GM12878 (cell line): Measurements from ENCODE around the gene ABHD2. TPM values are rescaled to one million over a fixed set of nuclear protein-coding genes. Genes with fewer than 3 reads are reported as not detected.

Experiments
- ATAC-seq: fragments of 200-7000 bp; cut with Tn5 transposase; 3 replicates; pipeline ENCODE4 v1.9.1; 2020; ENCODE audit warnings: mild to moderate bottlenecking, moderate library complexity
- BruUV-seq: library from RNA; stranded (reverse); fragments of 400-500 nt; replicated peaks from 2 replicates; lab custom pipeline; 2021; lab: Mats Ljungman, UMichigan
- CTCF ChIA-PET: fragments of 300-600 bp; sonication (Branson Sonifier 250); formaldehyde crosslinking; extraction: SDS; loops from one replicate; lab custom pipeline; 2021; ENCODE audit warnings: inconsistent platforms; lab: Yijun Ruan, JAX
- POLR2A ChIA-PET: fragments of 350-600 bp; formaldehyde crosslinking; extraction: SDS; loops from one replicate; lab custom pipeline; 2021; ENCODE audit warnings: inconsistent platforms; lab: Charles Lee
- RAD21 ChIA-PET: fragments of 300-600 bp; sonication (Branson Sonifier 250); formaldehyde crosslinking; loops from one replicate; lab custom pipeline; 2023; ENCODE audit warnings: antibody characterized with exemption; ENCODE audit not compliant: unreplicated experiment; lab: Charles Lee
- SMC1A ChIA-PET: fragments of 300-600 bp; sonication (Branson Sonifier 250); formaldehyde crosslinking; loops from one replicate; lab custom pipeline; 2023; ENCODE audit not compliant: unreplicated experiment, uncharacterized antibody; lab: Charles Lee
- DNase-seq: peaks from one replicate; pipeline ENCODE4 v3.0.0-alpha.2; 2011; ENCODE audit warnings: low read depth, low spot score
- FAIRE-seq: peaks from 3 replicates; lab custom pipeline; 2011; peaks lifted over from hg19 to GRCh38; lab: Jason Lieb, UNC
- H2AFZ ChIP-seq: 2 replicates; pipeline ENCODE4 v1.6.0; 2011; ENCODE audit warnings: low read depth, low read length, control low read depth; ENCODE audit not compliant: control insufficient read depth
- H3K27ac ChIP-seq: 2 replicates; pipeline ENCODE4 v1.5.1; 2011; ENCODE audit warnings: control low read depth; ENCODE audit not compliant: control insufficient read depth, insufficient read depth
- H3K27me3 ChIP-seq, 2 experiments: replicated peaks in 1 of 2; 2 replicates each; pipeline versions ENCODE4 v1.6.0 to v1.6.1; 2011; ENCODE audit warnings: low read length in 1 of 2; ENCODE audit not compliant: control insufficient read depth in 2 of 2, insufficient read depth in 2 of 2
- H3K36me3 ChIP-seq, 2 experiments: 2 replicates each; pipeline ENCODE4 v1.5.1; 2011; ENCODE audit warnings: low read length in 1 of 2; ENCODE audit not compliant: control insufficient read depth in 2 of 2, insufficient read depth in 2 of 2
- H3K4me1 ChIP-seq: 2 replicates; pipeline ENCODE4 v1.6.1; 2011; ENCODE audit warnings: mild to moderate bottlenecking, low read length, moderate library complexity, mixed read lengths; ENCODE audit not compliant: control insufficient read depth, insufficient read depth
- H3K4me2 ChIP-seq: 2 replicates; pipeline ENCODE4 v1.6.0; 2011; ENCODE audit warnings: control low read depth; ENCODE audit not compliant: control insufficient read depth, insufficient read depth
- H3K4me3 ChIP-seq: fragments of 200-600 bp; sonication (generic); 2 replicates; pipeline ENCODE4 v1.5.1; 2016
- H3K79me2 ChIP-seq: 2 replicates; pipeline ENCODE4 v1.6.0; 2011; ENCODE audit warnings: low read length; ENCODE audit not compliant: control insufficient read depth, insufficient read depth
- H3K9ac ChIP-seq: 2 replicates; pipeline ENCODE4 v1.8.0; 2011; ENCODE audit warnings: low read length, control low read depth, mixed read lengths; ENCODE audit not compliant: control insufficient read depth, insufficient read depth
- H3K9me3 ChIP-seq: replicated peaks from 3 replicates; pipeline ENCODE4 v1.5.1; 2011; ENCODE audit warnings: mild to moderate bottlenecking, low read length; ENCODE audit not compliant: control insufficient read depth, insufficient read depth
- H4K20me1 ChIP-seq: 2 replicates; pipeline ENCODE4 v1.6.0; 2011; ENCODE audit not compliant: control insufficient read depth, insufficient read depth
- ATF2 ChIP-seq: IDR thresholded peaks from 2 replicates; pipeline ENCODE4 v1.6.1; 2012; ENCODE audit warnings: low read length, inconsistent platforms
- EP300 ChIP-seq, 2 experiments: fragments of 150-350 bp in 1 of 2; IDR thresholded peaks; 2 replicates each; pipeline ENCODE4 v1.6.1; 2011 to 2012; ENCODE audit warnings: low read depth in 2 of 2, low read length in 2 of 2, borderline replicate concordance in 1 of 2, improper control_type of control experiment in 1 of 2, inconsistent platforms in 1 of 2; ENCODE audit not compliant: control insufficient read depth in 1 of 2
- EZH2 ChIP-seq: IDR thresholded peaks from 2 replicates; pipeline ENCODE4 v1.6.1; 2012; ENCODE audit warnings: low read depth, mild to moderate bottlenecking, control low read depth, inconsistent platforms, low read length, borderline replicate concordance; ENCODE audit not compliant: control insufficient read depth
- GABPA ChIP-seq: IDR thresholded peaks from 2 replicates; pipeline ENCODE4 v1.6.1; 2014; ENCODE audit warnings: antibody characterized with exemption, low read depth, mild to moderate bottlenecking, inconsistent platforms
- NBN ChIP-seq: fragments of 450-650 bp; IDR thresholded peaks from 2 replicates; pipeline ENCODE4 v1.6.1; 2016
- NR2C2 ChIP-seq: IDR thresholded peaks from 2 replicates; pipeline ENCODE4 v1.6.1; 2011; ENCODE audit warnings: borderline replicate concordance, low read depth; ENCODE audit not compliant: control insufficient read depth, insufficient read length
- SKIL ChIP-seq: fragments of 450-650 bp; IDR thresholded peaks from 2 replicates; pipeline ENCODE4 v1.6.1; 2017; ENCODE audit warnings: mild to moderate bottlenecking, low read depth, inconsistent platforms; ENCODE audit not compliant: poor library complexity, severe bottlenecking
- SMC3 ChIP-seq: IDR thresholded peaks from 2 replicates; pipeline ENCODE4 v1.6.1; 2011; ENCODE audit warnings: low read length, improper control_type of control experiment, borderline replicate concordance
- SP1 ChIP-seq: IDR thresholded peaks from one replicate; pipeline ENCODE4 v1.6.1; 2011; ENCODE audit warnings: low read depth, low read length
- TARDBP ChIP-seq: IDR thresholded peaks from 2 replicates; pipeline ENCODE4 v1.6.1; 2016; ENCODE audit warnings: borderline replicate concordance
- WGBS: methylation state at CpG from one replicate; pipeline ENCODE4 v1.1.6; 2016; ENCODE audit warnings: low lambda C conversion rate; ENCODE audit not compliant: insufficient replicate concordance, insufficient coverage; ENCODE audit errors: missing lambda C conversion rate; 5-methylcytosine and 5-hydroxymethylcytosine counted together
- in situ Hi-C: fragments of 300-500 bp; cut with MboI; formaldehyde crosslinking; loops from 9 replicates; pipeline ENCODE4 v1.14.3; 2018; ENCODE audit warnings: mixed read lengths
- intact Hi-C: fragments of 100-400 bp; cut with micrococcal nuclease; formaldehyde crosslinking; loops from one replicate; pipeline ENCODE4 v1.14.2; 2022; ENCODE audit not compliant: unreplicated experiment
- polyA plus RNA-seq, 11 experiments: library from polyadenylated mRNA; depleted of rRNA in 4 of 11; unstranded in 6 of 11; stranded (reverse) in 5 of 11; fragments of >200 nt; fragmentation: Nextera tagmentation in 4 of 11; fragmentation: Illumina TruSeq in 1 of 11; extraction: Ambion mirVana in 4 of 11; extraction: Trizol in 1 of 11; gene quantifications; 1 replicate in 1 of 11; 2 replicates in 10 of 11; pipeline versions ENCODE4 v1.2.1 to v1.2.3, GENCODE V29; 2011 to 2016; ENCODE audit warnings: inconsistent platforms in 2 of 11, missing spikeins in 2 of 11, low read depth in 1 of 11
- total RNA-seq, 4 experiments: library from RNA; depleted of rRNA in 3 of 4; stranded (reverse); fragments of >200 nt in 3 of 4; fragmentation: Illumina TruSeq in 1 of 4; extraction: Trizol in 1 of 4; gene quantifications; 2 replicates each; pipeline versions ENCODE4 v1.2.1 to v1.2.3, GENCODE V29; 2013 to 2021
- TF ChIP-seq, protein P1 (sequence below): fragments of 450-650 bp; formaldehyde crosslinking; IDR thresholded peaks from 2 replicates; pipeline ENCODE4 v1.4.0; 2020; ENCODE audit warnings: mild to moderate bottlenecking, moderate library complexity
- TF ChIP-seq, protein P2 (sequence below): fragments of 450-650 bp; formaldehyde crosslinking; IDR thresholded peaks from 2 replicates; pipeline ENCODE4 v1.4.0; 2022; ENCODE audit warnings: mild to moderate bottlenecking, moderate library complexity
- TF ChIP-seq, protein P3 (sequence below): IDR thresholded peaks from 2 replicates; pipeline ENCODE4 v1.6.1; 2011; ENCODE audit warnings: low read depth, mild to moderate bottlenecking, low read length, moderate library complexity, borderline replicate concordance; ENCODE audit errors: extremely low read depth

The ABHD2 gene
- total and polyA plus RNA-seq, 10 of the 15 experiments (the other 5 are each of a cell fraction or from before 2014, with no cell fraction given) = 1.2 to 33.6 (median 20.4) TPM

- Histone ChIP-seq H4K20me1 (no peaks in the 10 kb centered on the region), H3K4me2 (no peak overlapping the region)
- no peak for FAIRE-seq
Observed at GRCh38 chr15:89106200-89106599, 17.9 kb downstream of the ABHD2 start.

More at GRCh38 chr15:89106200-89106599, 17.9 kb downstream of the ABHD2 start:
- ChIA-PET POLR2A (no interaction called here), CTCF (no interaction called here), SMC1A (no interaction called here), RAD21 (no interaction called here)
- peaks cover 0 to 3% of the 10 kb centered on the region in 2 experiments; a peak in 2 of 4 replicates for H3K36me3 ChIP-seq
- H3K27ac ChIP-seq = no peak overlapping the region
- BruUV-seq = no TSS peak
- H2AFZ ChIP-seq = no peak overlapping the region
- H3K4me3 ChIP-seq = no peak overlapping the region
- intact Hi-C loops = no loop called here
- in situ Hi-C loops = no loop called here
- H3K4me1 ChIP-seq = peaks cover 5% of the 10 kb centered on the region; the same call in 1 of the 2 replicates
- H3K27me3 ChIP-seq = no peaks in the 10 kb centered on the region
- no peak overlapping the region for H3K9ac ChIP-seq
- no peak for ATAC-seq
- no peak for DNase-seq
- no peaks in the 10 kb centered on the region for H3K9me3 ChIP-seq
- 87% methylated on average over 11 of the region's 11 CpGs for WGBS
- TF ChIP-seq SKIL (no peak), TARDBP (no peak), EZH2 (no peak), ATF2 (no peak), GABPA (no peak), NR2C2 (no peak), SP1 (no peak), SMC3 (no peak), EP300 (IDR thresholded peaks at IDR 0.05; ENCODE audit: borderline replicate concordance in 1 of 2, control insufficient read depth in 1 of 2, low read depth in 2 of 2, low read length in 2 of 2) (no peak), NBN (no peak)
- TF ChIP-seq, protein P1, sequence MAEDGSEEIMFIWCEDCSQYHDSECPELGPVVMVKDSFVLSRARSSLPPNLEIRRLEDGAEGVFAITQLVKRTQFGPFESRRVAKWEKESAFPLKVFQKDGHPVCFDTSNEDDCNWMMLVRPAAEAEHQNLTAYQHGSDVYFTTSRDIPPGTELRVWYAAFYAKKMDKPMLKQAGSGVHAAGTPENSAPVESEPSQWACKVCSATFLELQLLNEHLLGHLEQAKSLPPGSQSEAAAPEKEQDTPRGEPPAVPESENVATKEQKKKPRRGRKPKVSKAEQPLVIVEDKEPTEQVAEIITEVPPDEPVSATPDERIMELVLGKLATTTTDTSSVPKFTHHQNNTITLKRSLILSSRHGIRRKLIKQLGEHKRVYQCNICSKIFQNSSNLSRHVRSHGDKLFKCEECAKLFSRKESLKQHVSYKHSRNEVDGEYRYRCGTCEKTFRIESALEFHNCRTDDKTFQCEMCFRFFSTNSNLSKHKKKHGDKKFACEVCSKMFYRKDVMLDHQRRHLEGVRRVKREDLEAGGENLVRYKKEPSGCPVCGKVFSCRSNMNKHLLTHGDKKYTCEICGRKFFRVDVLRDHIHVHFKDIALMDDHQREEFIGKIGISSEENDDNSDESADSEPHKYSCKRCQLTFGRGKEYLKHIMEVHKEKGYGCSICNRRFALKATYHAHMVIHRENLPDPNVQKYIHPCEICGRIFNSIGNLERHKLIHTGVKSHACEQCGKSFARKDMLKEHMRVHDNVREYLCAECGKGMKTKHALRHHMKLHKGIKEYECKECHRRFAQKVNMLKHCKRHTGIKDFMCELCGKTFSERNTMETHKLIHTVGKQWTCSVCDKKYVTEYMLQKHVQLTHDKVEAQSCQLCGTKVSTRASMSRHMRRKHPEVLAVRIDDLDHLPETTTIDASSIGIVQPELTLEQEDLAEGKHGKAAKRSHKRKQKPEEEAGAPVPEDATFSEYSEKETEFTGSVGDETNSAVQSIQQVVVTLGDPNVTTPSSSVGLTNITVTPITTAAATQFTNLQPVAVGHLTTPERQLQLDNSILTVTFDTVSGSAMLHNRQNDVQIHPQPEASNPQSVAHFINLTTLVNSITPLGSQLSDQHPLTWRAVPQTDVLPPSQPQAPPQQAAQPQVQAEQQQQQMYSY (CRISPR knock-in tag) = no peak
- TF ChIP-seq, protein P2, sequence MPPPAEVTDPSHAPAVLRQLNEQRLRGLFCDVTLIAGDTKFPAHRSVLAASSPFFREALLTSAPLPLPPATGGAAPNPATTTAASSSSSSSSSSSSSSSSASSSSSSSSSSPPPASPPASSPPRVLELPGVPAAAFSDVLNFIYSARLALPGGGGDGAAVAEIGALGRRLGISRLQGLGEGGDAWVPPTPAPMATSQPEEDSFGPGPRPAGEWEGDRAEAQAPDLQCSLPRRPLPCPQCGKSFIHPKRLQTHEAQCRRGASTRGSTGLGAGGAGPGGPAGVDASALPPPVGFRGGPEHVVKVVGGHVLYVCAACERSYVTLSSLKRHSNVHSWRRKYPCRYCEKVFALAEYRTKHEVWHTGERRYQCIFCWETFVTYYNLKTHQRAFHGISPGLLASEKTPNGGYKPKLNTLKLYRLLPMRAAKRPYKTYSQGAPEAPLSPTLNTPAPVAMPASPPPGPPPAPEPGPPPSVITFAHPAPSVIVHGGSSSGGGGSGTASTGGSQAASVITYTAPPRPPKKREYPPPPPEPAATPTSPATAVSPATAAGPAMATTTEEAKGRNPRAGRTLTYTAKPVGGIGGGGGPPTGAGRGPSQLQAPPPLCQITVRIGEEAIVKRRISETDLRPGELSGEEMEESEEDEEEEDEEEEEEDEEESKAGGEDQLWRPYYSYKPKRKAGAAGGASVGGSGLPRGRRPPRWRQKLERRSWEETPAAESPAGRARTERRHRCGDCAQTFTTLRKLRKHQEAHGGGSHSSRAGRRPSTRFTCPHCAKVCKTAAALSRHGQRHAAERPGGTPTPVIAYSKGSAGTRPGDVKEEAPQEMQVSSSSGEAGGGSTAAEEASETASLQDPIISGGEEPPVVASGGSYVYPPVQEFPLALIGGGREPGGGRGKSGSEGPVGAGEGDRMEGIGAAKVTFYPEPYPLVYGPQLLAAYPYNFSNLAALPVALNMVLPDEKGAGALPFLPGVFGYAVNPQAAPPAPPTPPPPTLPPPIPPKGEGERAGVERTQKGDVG = no peak
- TF ChIP-seq, protein P3, sequence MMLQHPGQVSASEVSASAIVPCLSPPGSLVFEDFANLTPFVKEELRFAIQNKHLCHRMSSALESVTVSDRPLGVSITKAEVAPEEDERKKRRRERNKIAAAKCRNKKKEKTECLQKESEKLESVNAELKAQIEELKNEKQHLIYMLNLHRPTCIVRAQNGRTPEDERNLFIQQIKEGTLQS = no peak
- TF ChIP-seq, all 136 proteins: peak for 0
- no peaks in the 10 kb centered on the region; the same call in 1 of the 2 replicates for H3K79me2 ChIP-seq
